AG04449 (cell line): ENCODE data around the gene SPTB.
A peak's percentile ranks its signal among the peaks of the same experiment; 100 is the strongest.

Experiments
- CTCF ChIA-PET: fragments of 350-600 bp; formaldehyde crosslinking; extraction: SDS; loops from one replicate; lab custom pipeline; 2021; ENCODE audit warnings: antibody characterized with exemption; lab: Yijun Ruan, JAX
- POLR2A ChIA-PET: fragments of 400-600, 350-600 bp; formaldehyde crosslinking; extraction: SDS; loops from one replicate; lab custom pipeline; 2020; ENCODE audit warnings: antibody characterized with exemption, inconsistent platforms; lab: Yijun Ruan, JAX
- DNase-seq: peaks from one replicate; pipeline ENCODE4 v3.0.0-alpha.2; 2010; ENCODE audit warnings: low read depth, low spot score
- H3K4me3 ChIP-seq: 2 replicates; pipeline ENCODE4 v1.5.1; 2011; ENCODE audit warnings: low read depth, mild to moderate bottlenecking, control low read depth, low read length
- TF ChIP-seq, protein P1 (sequence below): IDR thresholded peaks from one replicate; pipeline ENCODE4 v1.5.1; 2011; ENCODE audit warnings: mild to moderate bottlenecking, moderate library complexity, low read length, control low read depth, inconsistent platforms; ENCODE audit not compliant: insufficient read depth; ENCODE audit errors: missing control alignments

SPTB gene

DNA sequence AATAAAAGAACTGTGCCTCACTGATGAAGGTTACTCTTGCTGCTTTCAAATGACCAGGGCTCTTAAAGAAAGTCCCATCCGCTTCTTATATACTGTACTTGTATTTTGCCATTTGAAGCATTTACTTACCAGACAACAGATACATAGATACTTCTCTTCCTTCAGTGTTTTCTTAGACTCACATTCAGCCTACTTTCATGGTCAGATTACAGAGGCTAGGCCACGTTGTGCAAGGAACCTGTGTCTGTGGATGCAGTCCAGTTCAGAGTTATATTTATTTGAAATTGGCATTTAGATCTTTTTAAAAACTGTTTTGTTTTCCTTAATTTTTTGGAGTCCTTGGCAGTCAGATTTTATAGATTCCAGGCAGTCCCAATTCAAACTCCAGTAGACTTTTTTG is 40.8 kb upstream of the SPTB start:
- no peak overlapping the region for H3K4me3 ChIP-seq
- ChIA-PET CTCF (interaction anchor here (1.7 to 2.5 kb wide), 2 partner anchors 11 to 20 kb away, joined by 3 to 9 read pairs; no protein-coding TSS in a partner anchor), POLR2A (no interaction called here)
- DNase-seq: no peak
- TF ChIP-seq, protein P1, sequence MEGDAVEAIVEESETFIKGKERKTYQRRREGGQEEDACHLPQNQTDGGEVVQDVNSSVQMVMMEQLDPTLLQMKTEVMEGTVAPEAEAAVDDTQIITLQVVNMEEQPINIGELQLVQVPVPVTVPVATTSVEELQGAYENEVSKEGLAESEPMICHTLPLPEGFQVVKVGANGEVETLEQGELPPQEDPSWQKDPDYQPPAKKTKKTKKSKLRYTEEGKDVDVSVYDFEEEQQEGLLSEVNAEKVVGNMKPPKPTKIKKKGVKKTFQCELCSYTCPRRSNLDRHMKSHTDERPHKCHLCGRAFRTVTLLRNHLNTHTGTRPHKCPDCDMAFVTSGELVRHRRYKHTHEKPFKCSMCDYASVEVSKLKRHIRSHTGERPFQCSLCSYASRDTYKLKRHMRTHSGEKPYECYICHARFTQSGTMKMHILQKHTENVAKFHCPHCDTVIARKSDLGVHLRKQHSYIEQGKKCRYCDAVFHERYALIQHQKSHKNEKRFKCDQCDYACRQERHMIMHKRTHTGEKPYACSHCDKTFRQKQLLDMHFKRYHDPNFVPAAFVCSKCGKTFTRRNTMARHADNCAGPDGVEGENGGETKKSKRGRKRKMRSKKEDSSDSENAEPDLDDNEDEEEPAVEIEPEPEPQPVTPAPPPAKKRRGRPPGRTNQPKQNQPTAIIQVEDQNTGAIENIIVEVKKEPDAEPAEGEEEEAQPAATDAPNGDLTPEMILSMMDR: no peak

DNA sequence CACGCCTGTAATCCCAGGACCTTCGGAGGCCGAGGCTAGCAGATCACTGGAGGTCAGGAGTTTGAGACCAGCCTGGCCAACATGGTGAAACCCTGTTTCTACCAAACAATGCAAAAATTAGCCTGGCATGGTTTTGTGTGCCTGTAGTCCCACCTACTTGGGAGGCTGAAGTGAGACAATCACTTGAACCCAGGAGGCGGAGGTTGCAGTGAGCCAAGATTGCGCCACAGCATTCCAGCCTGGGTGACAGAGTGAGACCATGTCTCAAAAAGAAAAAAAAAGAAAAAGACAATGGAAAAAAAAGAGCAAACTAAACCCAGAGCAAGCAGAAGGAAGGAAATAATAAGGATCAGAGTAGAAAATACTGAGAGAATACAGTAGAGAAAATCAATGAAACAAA is 39.9 kb upstream of the SPTB start:
- TF ChIP-seq, protein P1: no peak
- H3K4me3 ChIP-seq: no peak overlapping the region
- DNase-seq: no peak
- ChIA-PET POLR2A (no interaction called here), CTCF (interaction anchor here (1.7 to 2.5 kb wide), 2 partner anchors 10 to 21 kb away, joined by 3 to 9 read pairs; no protein-coding TSS in a partner anchor)

DNA sequence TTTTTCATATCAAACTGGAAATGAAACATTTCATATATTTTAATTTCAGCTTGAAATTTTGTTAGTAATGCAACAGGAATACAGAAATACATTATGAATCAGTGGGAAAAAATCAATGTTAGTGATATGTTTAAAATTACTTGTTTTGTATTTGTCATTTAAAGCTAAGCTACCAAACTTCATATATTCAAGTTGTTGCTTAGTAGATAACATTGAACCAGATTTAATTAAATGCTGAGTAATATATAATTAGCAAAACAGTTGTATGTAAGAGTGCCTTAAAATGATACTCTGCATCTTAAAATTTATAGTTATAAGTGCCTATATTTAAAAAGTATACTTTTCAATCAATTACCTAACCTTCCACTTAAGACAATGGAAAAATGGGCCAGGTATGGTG is 39.5 kb upstream of the SPTB start:
- POLR2A ChIA-PET: no interaction called here
- CTCF ChIA-PET: interaction anchor here (0.8 to 2.5 kb wide), 4 partner anchors 8 to 101 kb away, joined by 3 to 9 read pairs (median 4); no protein-coding TSS in a partner anchor
- TF ChIP-seq, protein P1: no peak
- no peak for DNase-seq
- H3K4me3 ChIP-seq: no peak overlapping the region

DNA sequence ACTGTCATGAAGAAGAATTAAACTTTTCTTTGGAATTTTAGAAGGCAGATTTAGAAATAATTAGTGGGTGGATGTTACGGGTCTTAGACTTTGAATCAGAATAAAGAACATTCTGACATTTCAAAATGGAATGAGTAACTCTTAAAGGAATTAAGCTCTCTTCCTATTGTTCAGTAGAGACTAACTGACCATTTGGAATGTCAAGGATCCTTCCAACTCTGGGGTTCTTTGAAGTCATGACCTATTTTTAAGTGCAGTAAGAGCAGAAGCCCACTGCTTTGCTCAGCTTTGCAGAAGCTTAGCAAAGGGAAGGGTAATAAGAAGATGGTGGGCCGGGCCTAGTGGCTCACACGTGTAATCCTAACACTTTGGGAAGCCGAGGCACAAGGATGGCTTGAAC is 38.5 kb upstream of the SPTB start:
- ChIA-PET POLR2A (no interaction called here), CTCF (interaction anchor here (1.0 to 2.5 kb wide), 4 partner anchors 8 to 435 kb away, joined by 3 to 9 read pairs (median 4); no protein-coding TSS in a partner anchor)
- no peak overlapping the region for H3K4me3 ChIP-seq
- DNase-seq: no peak
- TF ChIP-seq, protein P1: no peak

DNA sequence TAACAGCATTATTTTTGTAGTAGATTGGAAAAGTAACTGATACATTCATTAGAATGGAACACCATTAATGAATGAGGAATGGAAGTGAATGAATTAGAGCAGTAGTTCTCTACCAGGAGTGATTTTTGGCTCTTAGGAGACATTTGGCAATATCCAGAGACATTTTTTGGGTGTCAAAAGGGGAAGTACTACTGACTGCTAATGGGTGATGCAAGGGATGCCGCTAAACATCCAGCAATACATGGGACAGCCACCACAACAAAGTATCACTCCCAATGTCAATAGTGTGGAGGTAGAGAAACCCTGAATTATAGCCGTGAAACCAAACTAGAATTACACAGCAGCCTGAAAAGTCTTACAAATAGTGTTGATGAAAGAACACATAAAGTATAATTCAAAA is 36.1 kb upstream of the SPTB start:
- H3K4me3 ChIP-seq: no peak overlapping the region
- ChIA-PET CTCF (interaction anchor here (1.1 to 2.7 kb wide), 3 partner anchors 24 to 115 kb away, joined by 3 to 14 read pairs (median 11); no protein-coding TSS in a partner anchor), POLR2A (no interaction called here)

DNA sequence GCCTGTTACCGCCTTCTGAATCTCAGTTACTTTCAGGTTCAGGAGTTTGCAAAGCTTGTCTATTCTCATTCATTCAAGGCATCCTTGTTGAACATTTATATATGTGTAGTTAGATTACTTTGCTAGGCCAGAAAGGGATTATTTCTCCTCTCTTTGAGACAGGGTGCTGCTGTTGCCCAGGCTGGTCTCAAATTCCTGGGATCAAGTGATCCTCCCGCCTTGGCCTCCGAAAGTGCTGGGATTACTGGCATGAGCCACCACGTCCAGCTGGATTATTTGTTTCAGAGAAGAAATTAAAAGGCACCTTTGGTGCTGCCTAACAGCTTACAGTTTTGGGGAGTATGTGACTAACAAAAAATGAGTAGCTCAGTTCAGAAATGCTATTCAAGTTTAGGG is 35.3 kb upstream of the SPTB start:
- ChIA-PET CTCF (interaction anchor here (1.0 to 2.7 kb wide), 6 partner anchors 10 to 114 kb away, joined by 3 to 14 read pairs (median 4); no protein-coding TSS in a partner anchor), POLR2A (interaction anchor here (0.6 to 0.8 kb wide), 4 partner anchors 8 to 525 kb away, joined by 3 to 4 read pairs (median 3); no protein-coding TSS in a partner anchor)
- DNase-seq: no peak
- H3K4me3 ChIP-seq: peak overlapping the region; percentile 98
- TF ChIP-seq, protein P1: no peak

More for the DNA sequence above, 36.1 kb upstream of the SPTB start:
- TF ChIP-seq, protein P1: no peak
- no peak for DNase-seq
